DND-41 (cell line): Measurements from ENCODE around the gene KCNH3.

Experiments used
- CTCF ChIP-seq: IDR thresholded peaks from 2 replicates; pipeline ENCODE4 v1.5.1; 2012; ENCODE audit warnings: borderline replicate concordance, low read length, moderate library complexity, mild to moderate bottlenecking; ENCODE audit not compliant: poor library complexity, severe bottlenecking; ENCODE audit errors: extremely low read depth
- EZH2 ChIP-seq: IDR thresholded peaks from 3 replicates; pipeline ENCODE4 v1.6.1; 2012; ENCODE audit warnings: borderline replicate concordance, low read depth, mild to moderate bottlenecking, moderate library complexity, low read length, inconsistent platforms; ENCODE audit not compliant: severe bottlenecking

- TF ChIP-seq CTCF (no peak), EZH2 (no peak)
Observed at GRCh38 chr12:49543221-49543913, 4.5 kb downstream of the KCNH3 start.
